Dedifferentiated amniotic fluid mesenchymal stem cell (primary cell): ENCODE measurements around the gene TSHZ1.
A peak's percentile ranks its signal among the peaks of the same experiment; 100 is the strongest.

Experiments used
- DNase-seq: peaks from one replicate; pipeline ENCODE4 v3.0.0-alpha.2; 2016; ENCODE audit errors: extremely low spot score

TSHZ1 gene

DNA sequence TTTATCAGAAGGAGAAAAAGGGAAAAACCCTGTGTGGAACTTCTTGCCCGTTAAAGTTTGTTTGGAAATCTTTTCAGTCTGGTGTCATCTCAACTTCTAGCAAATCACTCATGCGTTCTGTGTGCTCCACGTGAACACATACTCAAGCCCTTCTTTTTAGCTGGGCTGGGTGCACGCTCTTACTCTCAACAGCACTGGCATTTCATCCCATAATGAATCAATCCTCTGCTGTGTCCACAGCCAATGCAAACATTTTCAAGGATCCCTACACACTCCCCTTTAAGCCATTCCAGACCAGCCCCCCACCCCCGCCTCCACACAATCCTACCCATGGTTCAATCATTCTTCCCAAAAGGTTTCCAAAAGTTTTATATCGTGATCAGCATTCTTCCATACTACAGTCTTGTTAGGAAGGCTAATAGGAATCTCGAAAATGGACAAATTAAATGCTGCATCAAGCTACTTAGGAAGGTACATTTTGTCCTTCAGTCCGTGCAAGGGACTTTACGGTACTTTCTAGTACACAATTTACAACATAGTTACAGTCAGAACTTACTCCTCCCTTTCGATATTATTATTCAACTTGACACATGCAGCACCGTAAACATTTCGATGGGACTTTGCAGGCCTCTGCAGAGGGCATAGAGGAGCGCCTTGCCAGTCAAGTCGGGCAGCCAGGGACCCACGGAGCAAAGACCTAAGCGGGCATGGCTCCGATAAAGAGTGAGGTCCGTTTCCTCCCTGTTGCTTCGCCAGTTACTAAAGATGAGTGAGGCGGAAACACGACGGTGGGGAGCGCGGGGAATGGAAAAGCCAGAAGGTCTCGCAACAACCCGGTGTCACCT is 3.1 kb upstream of the TSHZ1 start:
- DNase-seq = peak; percentile 30

DNA sequence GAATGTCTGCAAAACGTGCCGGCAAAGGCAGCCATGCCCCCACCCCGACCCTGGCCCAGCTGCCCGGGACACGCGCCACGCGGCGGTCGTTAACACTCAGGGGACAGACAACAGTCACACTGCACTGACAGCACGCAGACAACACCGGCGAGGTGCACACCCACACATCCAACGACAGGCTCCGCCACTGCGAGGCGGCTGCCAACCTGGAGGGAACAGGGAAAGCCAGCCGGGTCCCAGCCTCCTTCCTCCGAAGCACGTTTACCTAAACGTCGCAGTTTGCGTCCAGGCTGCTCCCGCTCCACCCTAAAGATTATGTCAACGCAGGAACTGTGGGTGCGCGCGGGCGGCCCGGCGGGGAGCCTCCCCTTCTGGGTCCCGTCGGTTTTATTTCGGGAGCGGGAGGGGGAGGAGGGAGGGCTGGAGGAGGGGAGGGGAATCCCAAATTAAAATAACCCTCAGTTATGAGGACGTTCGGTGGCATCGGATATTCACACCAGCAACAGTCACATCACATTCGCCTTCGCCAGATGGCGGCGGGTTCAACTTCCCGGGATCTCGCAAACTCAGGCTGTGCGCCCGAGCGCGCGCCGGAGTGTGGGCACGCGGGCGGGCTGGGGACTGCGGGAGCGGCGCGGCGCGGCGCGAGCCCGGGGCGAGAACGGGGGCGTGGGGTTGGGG is 2.3 kb upstream of the TSHZ1 start:
- peak; percentile 36 for DNase-seq

DNA sequence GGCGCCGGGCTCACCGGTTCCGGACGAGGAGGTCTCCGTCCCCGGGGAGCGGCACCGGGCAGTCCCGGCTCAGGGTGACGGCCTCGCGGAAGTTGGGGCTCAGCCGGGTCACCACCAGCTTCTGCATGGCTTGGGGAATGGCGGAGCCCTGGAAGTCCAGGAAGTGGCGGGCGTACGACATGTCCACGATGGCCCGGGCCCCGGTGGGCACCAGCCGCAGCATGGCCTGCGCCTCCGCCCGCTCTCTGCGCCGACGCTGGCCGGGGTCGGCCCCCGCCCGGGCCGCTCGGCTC is 1.8 kb upstream of the TSHZ1 start:
- no peak for DNase-seq

DNA sequence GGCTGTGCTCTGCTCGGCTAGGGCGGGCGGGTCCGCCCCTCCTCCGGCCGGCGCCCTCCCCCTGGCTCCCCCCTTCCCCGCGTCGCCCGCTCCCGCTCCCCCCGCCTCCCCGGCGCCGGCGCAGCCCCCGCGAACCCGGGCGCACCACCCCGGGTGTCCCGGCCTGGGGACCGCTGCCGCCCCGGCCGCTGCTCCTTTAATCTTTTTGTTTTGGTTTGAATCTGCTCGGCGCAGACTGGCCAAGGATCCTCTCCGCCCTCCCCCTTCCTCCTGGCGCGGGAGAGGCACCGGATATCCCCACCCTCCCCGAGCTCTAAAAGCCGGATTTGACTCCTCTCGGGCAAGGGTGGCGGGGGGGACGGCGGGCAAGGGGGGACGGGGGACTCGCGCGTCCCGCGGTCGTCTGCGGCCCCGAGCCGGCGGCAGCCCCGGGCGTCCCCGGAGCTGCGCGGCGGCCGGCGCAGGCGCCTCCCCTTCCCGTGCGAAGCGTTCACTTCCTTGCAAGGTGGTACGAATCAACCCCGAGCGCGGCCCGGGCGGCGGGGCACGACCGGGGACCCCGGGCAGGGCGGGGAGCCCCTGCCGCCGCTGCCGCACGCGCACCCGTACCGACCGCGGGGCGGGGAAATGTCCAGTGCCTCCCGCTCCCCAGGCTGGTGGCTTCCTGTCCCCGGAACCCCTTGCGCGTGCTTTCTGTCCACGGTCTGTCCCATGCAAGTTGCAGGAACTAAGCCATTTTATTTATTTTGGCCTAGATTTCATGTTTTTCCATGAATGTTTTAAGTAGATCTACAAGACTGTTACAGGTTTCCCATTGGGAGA is 1.3 kb upstream of the TSHZ1 start, which contains the start of gene PTGR3:
Gene PTGR3 (minus strand): TSS at position 11 of the 822 bp plus-strand sequence. CDS start 81 bp downstream, outside the sequence.
- peak; percentile 65 for DNase-seq

DNA sequence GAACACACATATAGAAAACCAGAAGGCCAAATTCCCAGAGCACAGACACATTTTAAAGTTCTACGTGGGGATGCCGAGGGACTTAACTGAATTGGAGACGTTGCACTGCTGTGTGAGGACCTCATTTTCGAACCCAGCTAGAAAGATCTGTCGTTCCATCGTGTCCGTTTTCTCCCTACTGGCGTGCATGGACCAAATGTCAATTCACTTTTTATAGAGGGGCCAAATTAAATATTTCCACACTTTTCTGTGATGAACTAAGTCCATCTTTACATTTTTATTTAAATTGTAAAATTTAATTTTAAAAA is 692 bp upstream of the TSHZ1 start:
- no peak for DNase-seq

DNA sequence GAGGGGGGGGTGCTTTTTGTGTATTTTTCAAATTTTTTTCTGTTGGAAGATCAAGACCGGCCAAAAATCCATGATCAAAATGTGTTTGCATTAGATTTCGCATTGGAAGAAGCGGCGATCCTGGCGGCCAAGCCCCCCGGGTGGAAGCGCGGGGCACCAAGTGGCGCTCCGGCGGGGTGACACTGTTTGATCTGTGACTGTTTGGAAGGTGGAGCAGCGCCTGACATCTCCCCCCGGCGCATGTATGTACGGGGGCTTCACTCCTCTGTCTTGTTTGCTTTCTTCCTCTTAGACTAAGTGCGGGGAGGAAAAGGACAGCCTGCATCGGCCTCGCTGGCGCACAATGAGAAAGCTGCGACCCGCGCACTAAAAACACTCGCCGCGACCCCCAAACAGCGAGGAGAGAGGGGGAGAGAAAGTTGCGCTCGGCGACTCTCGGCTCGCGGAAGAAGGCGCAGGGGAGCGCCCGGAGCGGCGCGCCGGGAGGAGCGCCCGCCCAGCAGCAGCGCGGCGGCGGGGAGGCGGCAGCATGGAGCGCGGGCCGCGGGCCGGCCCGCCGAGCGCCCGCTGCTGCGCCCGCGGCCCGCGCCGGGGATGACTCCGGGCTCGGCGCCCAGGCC is 515 bp downstream of the TSHZ1 start:
- DNase-seq = no peak

DNA sequence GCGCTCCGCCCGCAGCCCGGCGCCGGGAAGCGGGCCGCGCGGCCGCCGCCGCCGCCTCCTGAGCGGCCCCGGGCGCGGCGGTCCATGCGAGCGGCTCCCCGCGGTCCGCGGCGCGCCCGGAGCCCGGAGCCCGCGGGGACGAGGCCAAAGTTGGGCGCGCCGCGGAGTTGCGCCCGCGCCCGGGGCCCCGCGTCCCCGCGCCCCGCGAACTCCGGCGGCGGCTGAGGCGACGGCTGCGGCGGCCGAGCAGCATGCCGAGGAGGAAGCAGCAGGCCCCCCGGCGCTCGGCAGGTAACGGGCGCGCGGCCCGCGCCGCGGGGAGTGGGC is 992 bp downstream of the TSHZ1 start:
- no peak for DNase-seq

DNA sequence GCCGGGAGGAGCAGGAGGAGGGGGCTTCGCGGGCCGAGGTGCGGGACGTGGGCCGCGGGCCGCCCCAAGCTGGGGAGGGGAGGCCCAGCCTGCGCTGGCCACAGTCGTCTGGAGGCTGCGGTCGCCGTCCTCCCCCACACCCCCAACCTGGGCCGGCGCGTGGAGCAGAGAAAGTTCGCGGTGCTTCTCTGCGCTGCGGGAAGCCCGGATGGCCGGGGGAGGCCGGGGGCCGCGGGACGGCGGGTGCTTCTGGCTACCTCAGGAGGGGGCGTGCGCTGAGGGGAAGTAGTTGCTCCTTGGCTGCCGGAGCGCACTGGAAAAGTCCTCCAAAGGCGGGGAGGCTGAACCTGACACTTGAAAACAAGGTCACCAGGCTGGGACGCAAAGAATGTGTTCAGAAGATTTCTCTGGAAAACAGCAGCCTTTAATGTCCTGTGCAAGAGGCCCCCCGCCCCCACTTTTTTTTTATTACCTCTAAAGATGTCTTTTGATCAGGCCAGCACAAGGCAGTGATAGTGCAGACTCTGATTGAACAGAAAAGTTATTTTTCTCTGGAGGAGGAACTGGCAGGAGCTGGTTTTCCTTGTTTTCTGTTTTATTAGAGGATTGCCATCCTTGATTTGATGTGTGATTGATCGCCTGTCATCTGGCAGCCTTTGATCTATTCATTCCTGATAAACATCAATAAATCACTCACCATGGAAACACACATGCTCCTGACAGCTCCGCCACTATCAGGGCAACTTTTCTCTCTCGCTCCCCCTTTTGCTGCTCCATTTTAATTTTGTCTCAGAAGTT is 1.6 kb downstream of the TSHZ1 start:
- DNase-seq = no peak

DNA sequence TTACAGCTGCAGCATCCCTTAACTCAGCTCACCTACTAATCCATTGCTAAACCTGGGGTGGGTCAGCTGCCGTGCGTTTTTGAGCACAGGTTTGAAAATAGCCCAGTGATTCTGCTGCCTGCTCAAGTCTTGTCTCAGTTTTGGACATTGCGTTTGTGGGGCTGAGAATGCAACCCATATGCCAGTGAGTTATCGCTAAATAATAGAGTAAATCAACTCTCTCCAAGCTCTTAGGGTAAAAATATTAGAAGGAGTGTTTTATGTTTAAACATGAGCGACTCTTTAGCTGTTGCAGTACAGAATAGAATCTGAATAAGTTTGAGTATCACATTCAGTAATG is 2.1 kb downstream of the TSHZ1 start:
- no peak for DNase-seq

DNA sequence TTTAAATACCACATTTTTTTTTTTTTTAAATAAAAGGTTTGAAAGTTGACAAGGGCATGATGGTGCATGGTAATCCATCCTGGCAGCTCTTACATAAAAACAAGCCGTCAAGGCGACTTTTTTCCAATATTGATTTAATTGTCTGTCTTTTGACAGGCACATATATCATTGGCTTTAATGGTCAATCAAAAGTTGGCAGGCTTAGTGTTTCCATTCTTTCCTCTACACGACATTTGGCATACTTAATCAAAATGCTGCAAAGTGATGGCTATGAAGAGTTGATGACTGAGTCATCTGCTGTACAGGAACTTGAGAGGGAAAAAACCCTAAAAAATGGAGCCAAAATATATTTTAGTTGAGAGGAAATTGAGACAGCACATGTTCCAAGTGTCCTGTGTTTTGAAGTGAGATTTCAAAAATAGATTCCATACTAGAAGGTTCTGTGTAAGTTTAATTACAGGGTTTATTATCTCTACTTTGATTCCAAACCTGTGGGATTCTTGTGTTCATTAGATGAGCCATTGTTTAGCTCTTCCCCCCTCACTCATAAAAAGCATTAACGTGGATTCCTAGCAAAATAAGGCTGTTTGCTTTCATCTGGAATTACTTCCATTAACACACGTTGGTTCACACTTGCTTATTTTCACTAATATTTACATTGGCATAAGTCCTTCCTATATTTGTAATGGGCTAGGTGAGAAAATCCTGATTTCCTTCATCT is 3.2 kb downstream of the TSHZ1 start:
- no peak for DNase-seq

DNA sequence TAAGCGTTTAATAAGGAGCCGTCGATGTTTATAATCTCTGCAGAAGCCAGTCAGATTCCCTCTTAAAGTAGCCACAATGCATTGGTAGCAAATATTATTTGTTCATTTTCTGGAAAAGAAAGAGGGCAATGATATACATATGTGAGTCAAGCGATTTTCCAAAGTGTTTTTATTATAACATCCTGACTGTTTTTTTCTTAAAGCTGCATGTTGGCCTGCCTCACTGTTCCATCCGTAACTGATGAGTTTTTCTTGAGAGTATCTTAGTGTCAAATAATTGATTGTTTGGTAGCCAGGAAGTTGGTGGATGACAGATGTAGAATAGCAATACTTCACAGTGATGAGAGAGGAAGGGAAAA is 3.7 kb downstream of the TSHZ1 start:
- no peak for DNase-seq

DNA sequence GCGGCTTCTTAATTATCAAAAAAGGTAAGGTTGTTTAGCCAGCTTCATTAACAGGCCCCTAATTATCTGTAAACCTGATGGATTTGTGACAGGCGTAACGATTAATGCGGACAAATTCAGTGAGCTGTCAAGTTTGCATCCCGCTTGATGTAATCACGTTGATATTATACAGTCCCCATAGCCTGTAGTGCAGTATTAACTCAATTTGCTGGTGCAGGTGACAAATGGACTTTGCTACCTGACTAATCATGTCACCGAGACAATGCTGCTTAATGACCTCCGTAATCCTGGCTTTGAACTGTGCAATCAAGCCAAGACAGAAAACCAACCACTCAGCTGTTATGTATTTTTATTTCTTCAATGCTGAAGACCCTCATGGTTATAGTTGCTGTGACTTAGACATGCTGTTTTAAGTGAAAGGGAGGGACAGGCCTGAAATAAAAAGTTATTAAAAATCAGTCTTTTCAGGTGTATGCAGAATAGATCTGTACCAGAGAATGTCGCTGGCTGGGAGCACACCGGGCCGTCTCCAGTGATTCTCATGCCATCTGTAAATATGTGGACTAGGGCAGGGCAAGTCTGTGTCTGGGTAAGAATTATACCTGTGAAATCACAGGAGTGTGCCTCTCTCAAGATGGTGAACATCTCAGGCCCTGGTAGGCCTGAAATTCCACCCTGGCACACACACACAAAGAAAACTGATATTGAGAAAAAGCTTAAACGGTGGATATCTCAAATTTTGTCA is 4.3 kb downstream of the TSHZ1 start:
- DNase-seq = no peak

DNA sequence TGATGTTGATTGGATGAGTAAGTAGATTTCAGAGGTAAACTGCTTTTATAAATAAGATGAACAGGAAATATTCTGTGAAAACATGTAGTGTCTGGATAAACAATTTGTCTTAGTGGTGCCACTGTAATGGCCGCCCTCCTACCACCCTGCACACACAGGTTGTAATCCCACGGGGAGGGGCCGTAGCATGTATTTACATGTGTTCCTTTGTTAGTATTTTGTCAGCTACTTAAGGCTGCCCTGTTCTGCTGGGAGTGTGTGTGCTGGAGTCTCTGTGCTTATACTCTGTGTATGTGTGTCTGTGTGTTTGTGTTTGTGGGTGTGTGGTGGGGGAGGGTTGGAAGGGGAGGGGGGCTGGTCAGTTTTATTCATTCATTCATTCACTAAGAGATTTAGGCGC is 5.1 kb downstream of the TSHZ1 start:
- DNase-seq = no peak

DNA sequence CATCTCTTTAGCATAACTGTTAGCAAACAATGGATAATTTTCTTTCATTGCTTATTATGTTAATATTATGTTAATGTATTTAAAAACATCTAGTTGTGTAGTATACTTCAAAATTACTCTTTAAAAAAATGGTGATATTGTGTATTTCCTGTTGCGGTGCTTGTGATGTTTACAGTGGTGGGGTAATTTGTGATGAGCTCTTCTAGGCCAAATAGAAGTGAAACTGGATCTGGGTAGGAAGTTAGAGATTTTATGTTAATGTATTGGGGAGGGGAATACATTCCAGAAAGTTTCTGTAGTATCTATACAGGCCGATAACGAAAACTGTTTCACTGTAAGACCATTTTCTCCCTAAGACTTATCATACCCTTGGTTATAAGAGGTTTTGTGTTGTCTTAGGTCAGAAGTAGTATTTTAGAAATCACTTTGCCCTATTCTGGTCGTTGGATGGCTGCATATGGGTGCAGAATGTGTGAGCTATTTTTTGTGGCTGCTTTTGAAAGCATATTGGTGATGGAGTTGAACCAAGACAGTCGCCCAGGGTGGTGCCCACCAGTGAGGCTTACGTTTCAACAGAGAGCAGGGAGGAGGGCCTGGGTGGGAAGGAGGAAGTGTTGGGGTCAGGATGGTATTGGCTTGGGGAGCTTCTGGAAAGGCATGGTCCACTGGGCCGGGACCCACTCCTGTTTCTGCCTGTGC is 5.8 kb downstream of the TSHZ1 start:
- DNase-seq = no peak

DNA sequence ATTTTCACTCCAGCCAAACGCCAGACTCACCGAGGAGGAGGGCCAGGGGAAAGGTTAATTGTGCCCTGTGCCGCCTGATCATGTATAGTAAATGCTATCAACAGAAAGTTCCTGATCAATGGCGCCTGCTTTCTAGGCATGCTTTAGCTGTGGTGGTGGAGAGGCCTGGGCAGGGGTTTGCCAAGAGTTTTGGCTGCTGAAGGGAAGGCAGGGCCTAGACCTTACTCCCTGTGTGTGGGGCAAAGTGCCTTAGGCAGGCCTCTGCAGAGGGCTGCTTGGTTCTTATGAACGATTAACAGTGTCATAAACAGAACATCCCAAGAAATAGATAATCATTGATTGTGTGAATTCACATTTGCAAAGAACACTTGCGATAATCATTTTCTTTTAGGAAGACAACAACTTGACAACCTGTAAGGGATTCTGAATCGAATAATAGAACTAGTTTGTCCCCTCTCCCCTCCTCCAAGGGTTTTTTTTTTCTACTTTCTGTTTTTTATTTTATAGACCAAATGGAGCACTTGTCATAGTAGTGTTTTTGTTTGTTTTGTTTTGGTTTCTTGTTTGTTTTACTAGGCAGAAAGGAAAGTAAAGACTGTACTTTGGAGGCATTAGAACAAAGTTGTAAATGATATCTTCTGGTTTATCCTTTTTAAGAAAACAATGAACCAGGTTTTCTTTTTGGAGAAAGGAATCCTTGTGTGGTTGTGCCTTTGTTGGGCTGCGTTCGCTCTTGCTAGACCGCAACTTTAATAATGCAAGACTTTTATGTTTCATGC is 6.5 kb downstream of the TSHZ1 start:
- no peak for DNase-seq

DNA sequence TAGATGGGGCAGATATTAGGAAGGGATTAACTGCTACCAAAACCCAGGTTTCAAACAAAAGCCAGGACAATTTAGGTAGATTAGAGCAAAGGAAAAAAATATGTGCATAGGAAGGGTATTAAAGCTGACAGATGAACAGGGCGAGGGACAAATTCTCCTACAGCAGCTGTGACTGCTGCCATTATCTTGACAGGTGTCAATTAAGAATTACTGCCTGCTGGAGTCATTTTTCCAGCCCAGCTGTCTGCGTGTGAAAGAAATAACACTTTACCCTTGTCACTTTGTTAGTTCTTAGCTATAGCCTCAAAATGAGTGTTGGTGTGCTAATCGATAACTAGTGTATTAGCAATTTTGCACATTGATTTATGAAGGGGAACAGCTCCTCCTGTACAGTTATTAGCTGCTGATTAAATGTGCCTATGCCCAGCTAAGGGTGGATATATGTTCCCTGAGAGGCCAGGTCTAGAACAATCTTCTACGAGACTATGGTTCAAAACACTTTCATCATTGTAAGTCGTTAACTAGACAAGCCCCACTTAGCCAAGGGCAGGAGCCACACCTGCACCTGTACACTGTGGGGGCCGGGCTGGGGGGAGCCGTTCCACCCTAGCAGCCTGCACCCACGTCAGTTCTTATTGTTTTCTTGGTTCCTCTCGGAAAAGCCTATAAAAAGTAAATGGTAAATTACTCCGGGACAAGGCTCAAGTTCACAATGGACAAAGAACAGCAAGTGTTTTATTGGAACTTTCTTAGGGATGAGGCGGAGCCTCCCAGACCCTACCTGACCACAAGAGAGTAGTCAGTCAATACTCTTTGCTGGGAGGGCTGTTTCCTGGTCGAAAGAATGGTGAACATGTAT is 7.7 kb downstream of the TSHZ1 start:
- no peak for DNase-seq

DNA sequence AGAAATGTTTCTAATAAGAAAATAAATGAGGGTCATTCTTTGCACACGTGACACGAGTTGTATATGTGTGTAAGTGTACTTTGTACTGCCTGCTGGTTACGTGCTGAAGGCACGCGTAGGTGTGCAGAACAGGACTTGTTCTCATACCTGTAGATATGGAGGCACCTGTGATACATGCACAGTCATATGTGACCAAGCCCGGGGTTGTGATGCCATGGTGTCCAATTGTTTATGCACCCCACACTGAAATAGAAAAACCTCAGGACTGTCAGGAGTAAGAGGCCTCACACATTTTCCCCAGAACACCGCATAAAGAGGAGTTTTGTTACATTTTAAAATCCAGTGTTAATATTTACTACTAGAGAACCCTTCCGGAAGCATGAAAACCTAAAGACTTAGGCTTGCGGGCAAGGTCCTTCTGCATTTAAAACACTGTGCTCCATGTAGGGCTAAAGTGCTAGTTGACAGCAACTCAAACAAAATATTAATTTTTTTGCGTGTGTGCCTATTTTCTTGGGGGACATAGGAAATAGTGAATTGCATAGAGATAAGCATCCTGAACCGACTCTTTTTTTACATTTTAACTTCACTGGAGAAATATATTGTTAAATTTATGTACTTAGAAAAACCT is 9.3 kb downstream of the TSHZ1 start:
- no peak for DNase-seq
